Peyer's patch (tissue), 4 donors: Measurements from ENCODE around the gene SYT7. TPM values are rescaled to one million over a fixed set of nuclear protein-coding genes. Genes with fewer than 3 reads are reported as not detected.

ENCODE experiments used
- DNase-seq, 3 donors: peaks; one replicate each; pipeline ENCODE4 v3.0.0-alpha.2; 2017 to 2019
- H3K27ac ChIP-seq, 4 donors: fragments of 200-600 bp; sonication (generic); one replicate each; pipeline ENCODE4 v1.5.1; 2016 to 2019
- H3K27me3 ChIP-seq, 2 donors: fragments of 200-600 bp; sonication (generic); one replicate each; pipeline ENCODE4 v1.5.1; 2019
- H3K36me3 ChIP-seq, 3 donors: fragments of 200-600 bp; sonication (generic); one replicate each; pipeline ENCODE4 v1.5.1; 2016 to 2019
- H3K4me1 ChIP-seq, 4 donors: fragments of 200-600 bp; sonication (generic); one replicate each; pipeline ENCODE4 v1.5.1; 2016 to 2019
- H3K4me3 ChIP-seq, 4 donors: fragments of 200-600 bp; sonication (generic); 1 replicate in 3 of 4; 2 replicates in 1 of 4; pipeline ENCODE4 v1.5.1; 2016 to 2019; ENCODE audit warnings: mild to moderate bottlenecking in 1 of 4
- H3K9me3 ChIP-seq, 4 donors: fragments of 200-600 bp; sonication (generic); one replicate each; pipeline ENCODE4 v1.5.1; 2016 to 2019; ENCODE audit warnings: mild to moderate bottlenecking in 1 of 4
- POLR2A ChIP-seq, 2 donors: fragments of 450-650 bp; IDR thresholded peaks; one replicate each; pipeline ENCODE4 v1.5.1; 2017; ENCODE audit warnings: antibody characterized with exemption in 2 of 2, mild to moderate bottlenecking in 2 of 2, moderate library complexity in 2 of 2
- total RNA-seq, 4 donors: library from RNA; depleted of rRNA; stranded (reverse); fragments of >200 nt; gene quantifications; one replicate each; pipeline ENCODE4 v1.1.0, GENCODE V29; 2016
- TF ChIP-seq, protein P1 (sequence below), 6 experiments: fragments of 450-650 bp in 4 of 6; fragments of 200-600 bp in 2 of 6; sonication (generic) in 1 of 6; IDR thresholded peaks; one replicate each; pipeline ENCODE4 v1.5.1; 2017 to 2019; ENCODE audit warnings: antibody characterized with exemption in 6 of 6, mild to moderate bottlenecking in 3 of 6, moderate library complexity in 1 of 6

SYT7 gene
- total RNA-seq, 4 donors from 2014 or later = 5.8 to 18.2 (median 12.2) TPM

DNA sequence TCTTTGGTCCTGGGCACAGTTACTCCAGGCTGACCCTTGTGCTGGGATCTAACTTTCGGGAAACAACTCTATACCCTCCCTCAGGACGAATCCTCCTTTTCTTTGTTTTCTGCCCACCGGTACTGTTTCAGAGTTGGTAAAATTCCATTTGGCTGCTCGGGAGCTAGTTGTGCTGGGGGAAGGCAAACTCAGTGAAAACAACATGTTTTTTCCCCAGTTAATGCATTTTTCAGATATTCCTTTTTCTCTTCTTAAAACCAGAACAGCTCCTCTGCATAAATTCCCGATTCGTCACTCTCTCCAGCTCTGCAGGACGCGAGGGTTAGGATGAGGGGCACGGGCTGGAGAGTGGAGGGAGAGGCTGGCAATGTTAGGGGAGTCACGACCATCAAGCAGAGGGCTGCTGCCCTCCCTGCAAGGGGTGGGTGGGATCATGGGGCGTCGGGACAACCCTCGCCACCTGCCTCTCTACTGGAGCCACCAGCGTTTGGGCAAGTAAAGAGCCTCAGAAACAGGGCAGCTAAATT is 41.0 kb downstream of the SYT7 start:
- Histone ChIP-seq H3K27ac (no peak overlapping the region), H3K9me3 (no peaks in the 10 kb centered on the region), H3K36me3 (no peaks in the 10 kb centered on the region), H3K27me3 (no peaks in the 10 kb centered on the region), H3K4me1 (no peaks in the 10 kb centered on the region), H3K4me3 (no peak overlapping the region)
- DNase-seq = no peak
- no peak for TF ChIP-seq POLR2A (IDR thresholded peaks at IDR 0.05)
- TF ChIP-seq, protein P1, sequence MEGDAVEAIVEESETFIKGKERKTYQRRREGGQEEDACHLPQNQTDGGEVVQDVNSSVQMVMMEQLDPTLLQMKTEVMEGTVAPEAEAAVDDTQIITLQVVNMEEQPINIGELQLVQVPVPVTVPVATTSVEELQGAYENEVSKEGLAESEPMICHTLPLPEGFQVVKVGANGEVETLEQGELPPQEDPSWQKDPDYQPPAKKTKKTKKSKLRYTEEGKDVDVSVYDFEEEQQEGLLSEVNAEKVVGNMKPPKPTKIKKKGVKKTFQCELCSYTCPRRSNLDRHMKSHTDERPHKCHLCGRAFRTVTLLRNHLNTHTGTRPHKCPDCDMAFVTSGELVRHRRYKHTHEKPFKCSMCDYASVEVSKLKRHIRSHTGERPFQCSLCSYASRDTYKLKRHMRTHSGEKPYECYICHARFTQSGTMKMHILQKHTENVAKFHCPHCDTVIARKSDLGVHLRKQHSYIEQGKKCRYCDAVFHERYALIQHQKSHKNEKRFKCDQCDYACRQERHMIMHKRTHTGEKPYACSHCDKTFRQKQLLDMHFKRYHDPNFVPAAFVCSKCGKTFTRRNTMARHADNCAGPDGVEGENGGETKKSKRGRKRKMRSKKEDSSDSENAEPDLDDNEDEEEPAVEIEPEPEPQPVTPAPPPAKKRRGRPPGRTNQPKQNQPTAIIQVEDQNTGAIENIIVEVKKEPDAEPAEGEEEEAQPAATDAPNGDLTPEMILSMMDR (IDR thresholded peaks at IDR 0.05) = no peak

DNA sequence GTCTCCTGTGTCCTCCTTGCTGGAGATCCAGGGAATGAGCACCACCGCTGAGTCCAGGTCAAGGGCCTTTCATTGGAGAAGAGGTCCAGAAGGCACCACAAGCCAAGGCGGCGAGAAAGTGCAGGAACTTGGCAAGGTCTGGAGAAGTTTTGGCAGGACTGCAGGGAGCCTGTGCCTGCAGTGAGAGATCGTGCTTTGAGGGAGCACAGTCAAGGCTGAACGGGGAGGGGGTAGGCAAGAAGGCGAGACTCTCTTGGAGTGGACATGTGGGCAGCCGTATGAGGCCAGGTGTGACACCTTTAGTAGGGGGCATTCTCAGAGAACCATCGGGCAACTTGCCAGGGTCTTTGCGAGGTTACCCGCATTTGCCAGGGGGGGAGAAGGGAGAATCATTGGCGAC is 41.9 kb downstream of the SYT7 start:
- no peak for DNase-seq
- no peaks in the 10 kb centered on the region for H3K36me3 ChIP-seq
- no peak for TF ChIP-seq POLR2A (IDR thresholded peaks at IDR 0.05)
- TF ChIP-seq, protein P1 (IDR thresholded peaks at IDR 0.05) = no peak
- no peaks in the 10 kb centered on the region for H3K9me3 ChIP-seq
- no peak overlapping the region for H3K4me3 ChIP-seq
- no peak overlapping the region for H3K27ac ChIP-seq
- H3K4me1 ChIP-seq = no peaks in the 10 kb centered on the region
- no peaks in the 10 kb centered on the region for H3K27me3 ChIP-seq

DNA sequence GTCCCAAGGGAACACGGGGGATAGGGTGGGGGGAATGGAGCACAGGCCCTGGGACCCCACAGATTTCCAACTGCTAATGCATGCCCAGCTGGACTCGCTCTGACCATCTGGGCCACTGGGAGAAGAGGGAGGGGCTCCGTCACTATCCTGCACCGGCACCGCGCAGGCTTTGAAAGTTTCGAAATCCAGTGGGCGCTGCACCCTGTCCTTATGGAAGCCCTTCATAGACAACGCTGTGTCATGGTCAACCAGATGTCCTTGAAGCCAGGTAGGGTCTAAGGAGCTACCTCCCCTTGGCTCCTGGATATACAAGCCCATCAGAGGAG is 42.3 kb downstream of the SYT7 start:
- Histone ChIP-seq H3K4me1 (peaks cover 0 to under 1% (median 0%) of the 10 kb centered on the region in 4 donors), H3K9me3 (no peaks in the 10 kb centered on the region), H3K27ac (no peak overlapping the region), H3K4me3 (no peak overlapping the region), H3K36me3 (no peaks in the 10 kb centered on the region), H3K27me3 (no peaks in the 10 kb centered on the region)
- no peak for TF ChIP-seq POLR2A (IDR thresholded peaks at IDR 0.05)
- TF ChIP-seq, protein P1 (IDR thresholded peaks at IDR 0.05) = no peak
- no peak for DNase-seq

DNA sequence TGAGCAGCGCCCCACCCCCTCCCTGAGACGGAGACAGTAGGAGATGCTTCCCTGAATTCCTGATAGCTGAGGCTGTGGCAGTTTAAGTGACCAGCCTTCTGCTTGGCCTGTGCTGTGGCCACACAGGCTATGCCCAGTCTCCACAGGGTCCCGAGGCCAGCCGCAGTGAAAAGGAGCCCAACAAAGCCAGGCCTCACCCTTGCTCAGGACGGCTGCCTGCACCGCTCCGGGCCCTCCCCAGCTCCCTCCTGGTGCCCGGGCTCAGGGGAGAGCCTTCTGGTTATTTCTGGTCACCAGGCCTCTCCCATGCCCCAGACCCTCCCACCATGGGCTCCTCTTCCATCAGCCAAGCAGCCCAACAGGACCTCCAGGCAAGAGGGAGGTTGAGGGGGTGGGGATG is 43.5 kb downstream of the SYT7 start:
- no peak overlapping the region for H3K4me3 ChIP-seq
- H3K4me1 ChIP-seq = peaks cover 0 to 10% (median 0%) of the 10 kb centered on the region in 4 donors
- no peaks in the 10 kb centered on the region for H3K27me3 ChIP-seq
- no peaks in the 10 kb centered on the region for H3K9me3 ChIP-seq
- H3K36me3 ChIP-seq = no peaks in the 10 kb centered on the region
- no peak overlapping the region for H3K27ac ChIP-seq
- TF ChIP-seq POLR2A (IDR thresholded peaks at IDR 0.05) = no peak
- TF ChIP-seq, protein P1 (IDR thresholded peaks at IDR 0.05) = no peak
- no peak for DNase-seq

DNA sequence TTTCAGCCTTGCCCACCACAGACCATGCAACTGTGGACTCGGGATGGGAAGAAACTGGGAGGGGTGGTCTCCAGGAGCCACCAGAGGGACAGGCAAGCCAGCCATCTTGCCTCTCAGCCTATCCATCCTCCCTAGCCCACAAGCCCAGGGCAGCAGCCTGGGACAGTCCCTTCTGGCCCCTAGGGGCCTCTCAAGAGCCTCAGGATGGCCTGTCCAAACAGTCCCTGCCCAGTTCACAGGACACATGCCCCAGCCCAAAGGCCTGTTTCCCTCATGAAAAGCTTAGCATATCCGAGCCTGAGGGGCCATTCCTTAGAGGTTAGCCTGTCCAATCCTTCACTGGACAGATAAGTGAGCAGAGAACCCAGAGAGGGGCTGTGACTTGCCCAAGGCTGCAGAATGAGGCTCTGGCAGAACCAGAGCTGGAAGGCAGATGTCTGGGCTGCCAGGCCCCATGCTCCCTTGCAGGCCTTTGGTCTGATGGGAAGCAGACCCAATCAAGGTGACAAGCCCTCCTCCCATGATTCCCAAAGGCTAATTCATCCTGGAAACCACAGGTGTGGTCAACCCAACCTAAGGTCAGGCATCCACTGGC is 44.1 kb downstream of the SYT7 start:
- no peaks in the 10 kb centered on the region for H3K36me3 ChIP-seq
- H3K27me3 ChIP-seq = no peaks in the 10 kb centered on the region
- H3K27ac ChIP-seq = no peak overlapping the region
- peaks cover 0 to 10% (median 0%) of the 10 kb centered on the region in 4 donors for H3K4me1 ChIP-seq
- H3K4me3 ChIP-seq = no peak overlapping the region
- no peaks in the 10 kb centered on the region for H3K9me3 ChIP-seq
- no peak for TF ChIP-seq POLR2A (IDR thresholded peaks at IDR 0.05)
- TF ChIP-seq, protein P1 (IDR thresholded peaks at IDR 0.05) = no peak
- no peak for DNase-seq
